Adrenal gland (tissue), 12 donors: ENCODE data around the gene PDE6D. TPM values are rescaled to one million over a fixed set of nuclear protein-coding genes. Genes with fewer than 3 reads are reported as not detected.
"Not testable (repeated sequence)": the region's sequence is repeated elsewhere in the genome, so short reads cannot be mapped to it uniquely, and the experiment has no call there.

Source experiments
- DNase-seq, 7 donors: peaks; one replicate each; pipeline ENCODE4 v3.0.0-alpha.2; 2019 to 2020
- H3K27ac ChIP-seq, 5 donors: fragments of 200-600 bp; sonication (generic) in 4 of 5; 1 replicate in 3 of 5; 2 replicates in 2 of 5; pipeline versions ENCODE4 v1.5.1 to v1.8.0; 2016 to 2020; ENCODE audit warnings: mild to moderate bottlenecking in 1 of 5
- H3K27me3 ChIP-seq: fragments of 200-600 bp; 2 replicates; pipeline ENCODE4 v1.8.0; 2021
- H3K36me3 ChIP-seq, 2 donors: fragments of 200-600 bp; replicated peaks in 1 of 2; 1 replicate in 1 of 2; 2 replicates in 1 of 2; pipeline versions ENCODE4 v1.5.1 to v1.8.0; 2018 to 2022
- H3K4me1 ChIP-seq, 2 donors: fragments of 200-600 bp; replicated peaks in 1 of 2; 1 replicate in 1 of 2; 2 replicates in 1 of 2; pipeline versions ENCODE4 v1.5.1 to v1.8.0; 2018 to 2021
- H3K4me3 ChIP-seq, 4 donors: fragments of 200-600 bp; sonication (generic) in 3 of 4; one replicate each; pipeline ENCODE4 v1.5.1; 2016 to 2018
- H3K9me3 ChIP-seq, 3 donors: fragments of 200-600 bp; sonication (generic) in 1 of 3; replicated peaks in 1 of 3; 1 replicate in 2 of 3; 2 replicates in 1 of 3; pipeline versions ENCODE4 v1.5.1 to v1.8.0; 2016 to 2021
- CTCF ChIP-seq, 6 experiments: fragments of 450-650 bp in 4 of 6; fragments of 200-600 bp in 2 of 6; sonication (generic) in 1 of 6; IDR thresholded peaks; 1 replicate in 5 of 6; 2 replicates in 1 of 6; pipeline versions ENCODE4 v1.5.1 to v1.8.0; 2016 to 2021; ENCODE audit warnings: antibody characterized with exemption in 6 of 6, mild to moderate bottlenecking in 2 of 6, moderate library complexity in 1 of 6
- POLR2A ChIP-seq, 2 donors: fragments of 450-650 bp; IDR thresholded peaks; one replicate each; pipeline ENCODE4 v1.6.1; 2017; ENCODE audit warnings: antibody characterized with exemption in 2 of 2, mild to moderate bottlenecking in 2 of 2, moderate library complexity in 1 of 2
- WGBS, 4 donors: extraction: QIAGEN DNeasy Blood & Tissue Kit in 2 of 4; methylation state at CpG; one replicate each; pipeline versions ENCODE4 v1.1.5 to v1.1.7; 2013 to 2017; 5-methylcytosine and 5-hydroxymethylcytosine counted together
- intact Hi-C, 2 donors: fragments of 100-400 bp; cut with DNase I; formaldehyde crosslinking; loops; one replicate each; pipeline versions ENCODE4 v1.14.1 to v1.15.0; 2022 to 2023
- polyA plus RNA-seq, 3 donors: library from polyadenylated mRNA; stranded (reverse); fragments of 200-250 nt in 2 of 3; fragments of 350-450 nt in 1 of 3; fragmentation: Illumina TruSeq in 1 of 3; extraction: RNeasy Lipid Tissue Mini Kit (QIAGEN cat#74804) in 1 of 3; gene quantifications; one replicate each; pipeline ENCODE4 v1.2.3, GENCODE V29; 2013 to 2014
- total RNA-seq, 9 donors: library from RNA; depleted of rRNA in 4 of 9; stranded (reverse); fragments of >200 nt in 4 of 9; fragments of 120-200 nt in 1 of 9; fragmentation: NEBNext Ultra II Directional in 1 of 9; extraction: Animal tissue kit (Norgen Biotek cat#: 25700) in 1 of 9; gene quantifications; one replicate each; pipeline versions ENCODE4 v1.1.0 to v1.2.4, GENCODE V29; 2013 to 2023
- donor health status: healthy with polysubstance abuse.
- donor health status: Bipolar disorder and iron deficiency.
- donor health status: DM: yes; HTN: yes; CAD: no.
- donor health status: DM: no; HTN: no; CAD: no.
- donor health status: DM: no; HTN: no; CAD: no.
- donor health status: DM: yes; HTN: yes; CAD: no.

PDE6D gene
- total and polyA plus RNA-seq, 12 donors, result 27.5 to 65.3 (median 42.9) TPM

- H3K27ac ChIP-seq, result no peak overlapping the region
- no peak for DNase-seq
- WGBS, 4 donors, result 88 to 94% (median 92%) methylated on average over 2 of the region's 2 CpGs
- no peaks in the 10 kb centered on the region for H3K36me3 ChIP-seq
- intact Hi-C loops, result no loop called here
- H3K4me1 ChIP-seq, result peaks cover 0 to 5% of the 10 kb centered on the region in 2 donors
- no peaks in the 10 kb centered on the region for H3K27me3 ChIP-seq
- TF ChIP-seq CTCF (IDR thresholded peaks at IDR 0.05) (no peak), POLR2A (IDR thresholded peaks at IDR 0.05) (no peak)
- no peak overlapping the region for H3K4me3 ChIP-seq
- no peaks in the 10 kb centered on the region for H3K9me3 ChIP-seq
Measured at GRCh38 chr2:231761735-231762134, 19.3 kb downstream of the PDE6D start.

DNA sequence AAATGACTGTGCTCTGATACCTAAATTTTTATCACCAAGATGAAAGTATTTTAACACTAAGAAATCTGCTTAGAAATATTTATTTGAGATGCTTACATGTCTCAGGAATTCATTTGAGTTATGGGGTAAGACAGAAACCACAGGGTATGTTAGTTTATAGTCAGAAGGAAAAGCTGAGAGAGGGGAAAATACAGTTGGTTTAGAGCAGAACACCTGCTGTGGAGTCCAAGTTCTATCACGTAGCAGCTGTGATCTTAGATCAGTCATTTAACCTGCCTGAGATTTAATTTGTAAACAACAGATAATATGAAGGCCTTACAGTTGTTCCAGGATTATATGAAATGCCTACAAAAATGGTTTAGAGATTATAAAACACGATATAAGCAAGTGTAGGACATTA lies 29.0 kb downstream of the PDE6D start:
- intact Hi-C loops, result no loop called here
- H3K9me3 ChIP-seq, result no peaks in the 10 kb centered on the region
- TF ChIP-seq CTCF (IDR thresholded peaks at IDR 0.05), result no peak
- TF ChIP-seq POLR2A (IDR thresholded peaks at IDR 0.05), result no peak
- no peaks in the 10 kb centered on the region for H3K4me1 ChIP-seq
- no peaks in the 10 kb centered on the region for H3K27me3 ChIP-seq
- DNase-seq, result no peak
- no peak overlapping the region for H3K4me3 ChIP-seq
- WGBS, 4 donors, result 91 to 98% (median 92%) methylated on average over 2 of the region's 2 CpGs
- H3K27ac ChIP-seq, result no peak overlapping the region
- no peaks in the 10 kb centered on the region for H3K36me3 ChIP-seq

DNA sequence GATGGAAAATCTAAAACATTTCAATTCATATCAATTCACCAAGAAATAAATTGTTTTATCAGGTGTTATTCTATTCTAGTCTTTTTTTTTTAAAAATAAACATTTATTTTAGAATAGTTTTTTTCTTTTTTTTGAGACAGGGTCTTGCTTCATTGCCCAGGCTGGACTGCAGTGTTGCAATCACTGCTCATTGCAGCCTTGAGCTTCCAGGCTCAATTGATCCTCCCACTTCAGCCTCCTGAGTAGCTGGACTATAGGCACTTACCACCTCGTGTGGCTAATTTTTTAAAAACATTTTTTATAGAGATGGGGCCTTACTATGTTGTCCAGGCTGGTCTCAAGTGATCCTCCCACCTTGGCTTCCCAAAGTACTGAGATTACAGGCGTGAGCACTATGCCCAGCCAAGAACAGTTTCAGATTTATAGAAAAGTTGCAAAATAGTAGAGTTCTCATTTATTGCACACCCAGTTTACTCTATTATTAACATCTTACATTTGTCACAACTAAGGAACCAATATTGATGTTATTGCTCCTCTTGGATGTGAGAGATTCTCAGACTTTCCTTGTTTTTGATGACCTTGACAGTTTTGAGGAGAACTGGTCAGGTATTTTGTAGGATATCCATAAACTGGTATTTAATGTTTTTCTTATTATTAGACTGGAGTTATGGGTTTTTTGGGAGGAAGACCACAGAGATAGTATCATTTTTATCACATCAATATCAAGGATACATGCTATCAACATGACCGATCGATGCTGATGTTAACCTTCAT lies 29.9 kb downstream of the PDE6D start:
- 84 to 93% (median 91%) methylated on average over 4 of the region's 4 CpGs for WGBS, 4 donors
- no peak overlapping the region for H3K4me3 ChIP-seq
- DNase-seq, result no peak
- no peaks in the 10 kb centered on the region for H3K9me3 ChIP-seq
- TF ChIP-seq CTCF (IDR thresholded peaks at IDR 0.05) (no peak), POLR2A (IDR thresholded peaks at IDR 0.05) (no peak)
- H3K27me3 ChIP-seq, result no peaks in the 10 kb centered on the region
- intact Hi-C loops, result no loop called here
- no peak overlapping the region for H3K27ac ChIP-seq
- no peaks in the 10 kb centered on the region for H3K4me1 ChIP-seq
- H3K36me3 ChIP-seq, result no peaks in the 10 kb centered on the region

DNA sequence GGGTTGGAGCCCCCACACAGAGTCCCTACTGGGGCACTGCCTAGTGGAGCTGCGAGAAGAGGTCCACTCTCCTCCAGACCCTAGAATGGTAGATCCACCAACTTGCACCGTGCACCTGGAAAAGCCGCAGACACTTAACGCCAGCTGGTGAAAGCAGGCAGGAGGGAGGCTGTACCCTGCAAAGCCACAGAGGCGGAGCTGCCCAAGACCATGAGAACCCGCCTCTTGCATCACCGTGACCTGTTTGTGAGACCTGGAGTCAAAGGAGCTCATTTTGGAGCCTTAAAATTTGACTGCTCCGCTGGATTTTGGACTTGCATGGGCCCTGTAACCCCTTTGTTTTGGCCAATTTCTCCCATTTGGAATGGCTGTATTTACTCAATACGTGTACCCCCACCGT lies 32.1 kb downstream of the PDE6D start:
- 94 to 100% (median 96%) methylated on average over 7 to 10 of the region's 10 CpGs for WGBS, 4 donors
- H3K9me3 ChIP-seq, H3K36me3 ChIP-seq, H3K27me3 ChIP-seq, intact Hi-C loops, H3K27ac ChIP-seq, DNase-seq, H3K4me1 ChIP-seq, H3K4me3 ChIP-seq: not testable (repeated sequence)

DNA sequence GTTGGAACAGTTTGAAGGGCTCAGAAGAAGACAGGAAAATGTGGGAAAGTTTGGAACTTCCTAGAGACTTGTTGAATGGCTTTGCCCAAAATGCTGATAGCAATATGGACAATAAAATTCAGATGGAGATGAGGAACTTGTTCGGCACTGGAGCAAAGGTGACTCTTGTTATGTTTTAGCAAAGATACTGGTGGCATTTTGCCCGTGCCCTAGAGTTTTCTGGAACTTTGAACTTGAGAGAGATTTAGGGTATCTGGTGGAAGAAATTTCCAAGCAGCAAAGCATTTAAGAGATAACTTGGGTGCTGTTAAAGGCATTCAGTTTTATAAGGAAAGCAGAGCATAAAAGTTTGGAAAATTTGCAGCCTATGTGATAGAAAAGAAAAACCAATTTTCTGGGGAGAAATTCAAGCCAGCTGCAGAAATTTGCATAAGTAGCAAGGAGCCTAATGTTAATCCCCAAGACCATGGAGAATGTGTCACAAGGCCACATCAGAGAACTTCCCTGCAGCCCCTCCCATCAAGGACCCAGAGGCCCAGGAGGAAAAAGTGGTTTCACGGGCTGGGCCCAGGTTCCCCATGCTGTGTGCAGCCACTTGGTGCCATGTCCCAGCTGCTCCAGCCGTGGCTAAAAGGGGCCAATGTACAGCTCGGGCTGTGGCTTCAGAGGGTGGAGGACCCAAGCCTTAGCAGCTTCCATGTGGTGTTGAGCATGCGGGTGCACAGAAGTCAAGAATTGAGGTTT lies 32.8 kb downstream of the PDE6D start:
- H3K36me3 ChIP-seq, H3K27me3 ChIP-seq, DNase-seq, H3K4me1 ChIP-seq, intact Hi-C loops, H3K4me3 ChIP-seq, H3K9me3 ChIP-seq, H3K27ac ChIP-seq: not testable (repeated sequence)
- WGBS, 4 donors, result 88 to 93% (median 91%) methylated on average over 6 of the region's 6 CpGs
